Measurements from ENCODE around the gene OR2L8.

OR2L8 gene

GRCh38 chr1:247923941-247924340 is 24.7 kb upstream of the OR2L8 start:
- TF ChIP-seq, protein P1, sequence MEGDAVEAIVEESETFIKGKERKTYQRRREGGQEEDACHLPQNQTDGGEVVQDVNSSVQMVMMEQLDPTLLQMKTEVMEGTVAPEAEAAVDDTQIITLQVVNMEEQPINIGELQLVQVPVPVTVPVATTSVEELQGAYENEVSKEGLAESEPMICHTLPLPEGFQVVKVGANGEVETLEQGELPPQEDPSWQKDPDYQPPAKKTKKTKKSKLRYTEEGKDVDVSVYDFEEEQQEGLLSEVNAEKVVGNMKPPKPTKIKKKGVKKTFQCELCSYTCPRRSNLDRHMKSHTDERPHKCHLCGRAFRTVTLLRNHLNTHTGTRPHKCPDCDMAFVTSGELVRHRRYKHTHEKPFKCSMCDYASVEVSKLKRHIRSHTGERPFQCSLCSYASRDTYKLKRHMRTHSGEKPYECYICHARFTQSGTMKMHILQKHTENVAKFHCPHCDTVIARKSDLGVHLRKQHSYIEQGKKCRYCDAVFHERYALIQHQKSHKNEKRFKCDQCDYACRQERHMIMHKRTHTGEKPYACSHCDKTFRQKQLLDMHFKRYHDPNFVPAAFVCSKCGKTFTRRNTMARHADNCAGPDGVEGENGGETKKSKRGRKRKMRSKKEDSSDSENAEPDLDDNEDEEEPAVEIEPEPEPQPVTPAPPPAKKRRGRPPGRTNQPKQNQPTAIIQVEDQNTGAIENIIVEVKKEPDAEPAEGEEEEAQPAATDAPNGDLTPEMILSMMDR (IDR thresholded peaks at IDR 0.05; ENCODE audit: low read length), result no peak
- TF ChIP-seq EZH2 (optimal IDR thresholded peaks at IDR 0.05; ENCODE audit: low read depth, low read length) (no peak), EZH2phosphoT487 (IDR thresholded peaks at IDR 0.05; ENCODE audit: low read length) (no peak)
- DNase-seq, result no peak
- no peaks in the 10 kb centered on the region for H3K4me1 ChIP-seq (ENCODE audit: low read length)

DNA sequence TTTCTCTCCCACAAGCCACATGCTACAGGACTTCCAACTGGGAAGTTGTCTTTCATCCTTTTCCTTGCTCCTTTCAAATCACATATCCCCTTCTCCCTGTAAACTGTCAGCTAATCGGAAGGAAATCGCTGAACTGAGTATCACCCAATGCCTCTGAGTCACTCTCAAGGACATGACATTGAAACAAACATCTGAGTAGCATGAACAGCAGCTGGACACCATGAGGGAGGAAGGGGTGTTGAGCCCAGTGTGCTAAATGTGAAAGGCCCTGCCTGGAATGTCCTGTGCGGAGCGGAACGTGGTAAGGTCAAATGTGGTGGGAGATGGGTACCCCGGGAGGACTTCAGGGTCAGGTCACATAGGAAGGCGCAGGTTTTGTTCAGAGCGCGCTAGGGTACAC is 23.8 kb upstream of the OR2L8 start, which contains the start of gene OR2AJ1:
OR2AJ1 (plus strand) TSS at position 22 of the 400 bp plus-strand sequence. CDS start 8,880 bp downstream, outside the sequence.
- no peaks in the 10 kb centered on the region for H3K79me2 ChIP-seq (ENCODE audit: low read length)
- H3K4me1 ChIP-seq (ENCODE audit: low read length), result no peaks in the 10 kb centered on the region
- no peaks in the 10 kb centered on the region for H3K9me2 ChIP-seq (replicated peaks; ENCODE audit: insufficient read depth, low read length)
- H3K4me2 ChIP-seq (ENCODE audit: low read depth, low read length), result no peak within 1 kb of the TSS
- TF ChIP-seq, protein P1 (IDR thresholded peaks at IDR 0.05; ENCODE audit: low read length), result no peak
- no peak within 1 kb of the TSS for H3K4me3 ChIP-seq (ENCODE audit: low read length)
- DNase-seq, result no peak
- no peaks in the 10 kb centered on the region for H3K9me3 ChIP-seq (replicated peaks; ENCODE audit: insufficient read depth, low read length)
- H3F3A ChIP-seq (ENCODE audit: insufficient read depth, low read length), result no peaks in the 10 kb centered on the region
- H3K27me3 ChIP-seq (replicated peaks; ENCODE audit: insufficient read depth, low read length), result no peaks in the 10 kb centered on the region
- H2AFZ ChIP-seq (ENCODE audit: low read length), result no peak within 1 kb of the TSS
- no peak within 1 kb of the TSS for H3K27ac ChIP-seq (ENCODE audit: low read length)
- H4K20me1 ChIP-seq (ENCODE audit: insufficient read depth, low read length), result no peaks in the 10 kb centered on the region
- no peaks in the 10 kb centered on the region for H3K36me3 ChIP-seq (replicated peaks; ENCODE audit: insufficient read depth, low read length)
- no peak within 1 kb of the TSS for H3K9ac ChIP-seq (ENCODE audit: low read length)

More at GRCh38 chr1:247923941-247924340, 24.7 kb upstream of the OR2L8 start:
- Histone ChIP-seq H3F3A (ENCODE audit: insufficient read depth, low read length) (no peaks in the 10 kb centered on the region), H4K20me1 (ENCODE audit: insufficient read depth, low read length) (no peaks in the 10 kb centered on the region), H2AFZ (ENCODE audit: low read length) (no peak overlapping the region), H3K27me3 (replicated peaks; ENCODE audit: insufficient read depth, low read length) (no peaks in the 10 kb centered on the region), H3K9ac (ENCODE audit: low read length) (no peak overlapping the region), H3K9me2 (replicated peaks; ENCODE audit: insufficient read depth, low read length) (no peaks in the 10 kb centered on the region), H3K4me3 (ENCODE audit: low read length) (no peak overlapping the region), H3K79me2 (ENCODE audit: low read length) (no peaks in the 10 kb centered on the region), H3K27ac (ENCODE audit: low read length) (no peak overlapping the region), H3K36me3 (replicated peaks; ENCODE audit: insufficient read depth, low read length) (no peaks in the 10 kb centered on the region), H3K9me3 (replicated peaks; ENCODE audit: insufficient read depth, low read length) (no peaks in the 10 kb centered on the region), H3K4me2 (ENCODE audit: low read depth, low read length) (no peak overlapping the region)

- Histone ChIP-seq H3K27me3 (replicated peaks; ENCODE audit: insufficient read depth, low read length) (no peaks in the 10 kb centered on the region), H3K9me3 (replicated peaks; ENCODE audit: insufficient read depth, low read length) (no peaks in the 10 kb centered on the region), H4K20me1 (ENCODE audit: insufficient read depth, low read length) (no peaks in the 10 kb centered on the region), H3K4me2 (ENCODE audit: low read depth, low read length) (no peak overlapping the region), H3K79me2 (ENCODE audit: low read length) (no peaks in the 10 kb centered on the region), H3K4me1 (ENCODE audit: low read length) (no peaks in the 10 kb centered on the region), H3F3A (ENCODE audit: insufficient read depth, low read length) (no peaks in the 10 kb centered on the region), H3K4me3 (ENCODE audit: low read length) (no peak overlapping the region), H3K36me3 (replicated peaks; ENCODE audit: insufficient read depth, low read length) (no peaks in the 10 kb centered on the region), H3K9me2 (replicated peaks; ENCODE audit: insufficient read depth, low read length) (no peaks in the 10 kb centered on the region), H2AFZ (ENCODE audit: low read length) (no peak overlapping the region), H3K9ac (ENCODE audit: low read length) (no peak overlapping the region), H3K27ac (ENCODE audit: low read length) (no peak overlapping the region)
- no peak for DNase-seq
- no peak for TF ChIP-seq EZH2phosphoT487 (IDR thresholded peaks at IDR 0.05; ENCODE audit: low read length)
- TF ChIP-seq, protein P1 (IDR thresholded peaks at IDR 0.05; ENCODE audit: low read length), result no peak
- TF ChIP-seq EZH2 (optimal IDR thresholded peaks at IDR 0.05; ENCODE audit: low read depth, low read length), result no peak
Observed at GRCh38 chr1:247933989-247934388, 14.7 kb upstream of the OR2L8 start.

All from MM.1S (cell line).